Superior temporal gyrus (tissue), 1 donor: ENCODE data around the gene EXOC4.
"Not testable (repeated sequence)": the region's sequence is repeated elsewhere in the genome, so short reads cannot be mapped to it uniquely, and the experiment has no call there.

ENCODE experiments used
- DNase-seq: peaks from one replicate; pipeline ENCODE4 v3.0.0-alpha.2; 2016; ENCODE audit errors: extremely low spot score

EXOC4 gene

DNA sequence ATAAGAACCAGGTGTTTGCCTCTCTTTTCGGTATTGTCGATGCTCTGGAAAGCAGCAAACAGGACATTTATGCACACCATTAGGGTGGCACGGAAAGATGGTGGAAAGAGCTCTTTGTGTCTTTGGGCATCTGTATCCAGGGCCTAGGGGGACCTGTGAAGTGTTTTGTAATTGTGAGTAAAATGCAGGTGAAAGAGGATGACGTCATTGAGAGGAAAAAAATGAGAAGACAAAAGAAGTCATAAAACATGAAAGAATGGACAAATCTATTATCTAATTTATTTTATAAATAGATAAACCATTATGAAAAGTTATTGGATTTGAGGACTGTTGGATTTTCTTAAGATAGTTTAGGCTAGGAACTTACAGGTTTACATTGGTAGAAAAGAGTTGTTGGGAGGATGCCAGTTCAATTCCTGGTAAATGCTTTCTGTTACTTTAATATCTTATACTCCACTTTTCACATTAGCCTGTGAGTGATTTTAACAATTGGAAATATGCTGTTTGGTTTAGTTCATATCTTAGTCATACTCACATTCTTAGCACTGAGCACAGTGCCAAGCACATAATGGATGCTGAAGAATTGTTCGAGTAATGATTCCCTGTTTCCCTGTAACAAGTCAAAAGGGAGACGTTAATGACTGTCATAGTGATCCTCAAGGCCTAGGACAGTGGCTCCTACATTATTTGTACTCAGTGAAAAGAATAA lies 62.6 kb downstream of the EXOC4 start:
- DNase-seq = no peak

DNA sequence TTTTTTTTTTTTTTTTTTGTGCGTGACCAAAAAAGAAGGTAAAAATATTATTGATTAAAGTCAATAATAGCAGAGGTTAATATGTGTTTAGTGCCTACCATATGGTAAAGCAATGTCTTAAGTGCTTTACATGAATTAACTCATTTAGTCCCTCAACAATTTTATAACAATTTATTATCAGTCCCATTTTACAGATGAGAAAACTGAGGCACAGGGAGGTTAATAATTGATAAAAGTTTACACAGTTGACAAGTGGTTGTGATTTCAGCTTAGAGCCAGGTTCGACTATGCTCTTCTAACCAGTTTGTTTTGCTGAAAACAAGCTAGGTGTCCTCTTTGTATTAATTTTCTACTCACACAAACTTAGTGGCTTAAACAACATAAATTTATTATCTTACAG lies 67.0 kb downstream of the EXOC4 start:
- DNase-seq = no peak

DNA sequence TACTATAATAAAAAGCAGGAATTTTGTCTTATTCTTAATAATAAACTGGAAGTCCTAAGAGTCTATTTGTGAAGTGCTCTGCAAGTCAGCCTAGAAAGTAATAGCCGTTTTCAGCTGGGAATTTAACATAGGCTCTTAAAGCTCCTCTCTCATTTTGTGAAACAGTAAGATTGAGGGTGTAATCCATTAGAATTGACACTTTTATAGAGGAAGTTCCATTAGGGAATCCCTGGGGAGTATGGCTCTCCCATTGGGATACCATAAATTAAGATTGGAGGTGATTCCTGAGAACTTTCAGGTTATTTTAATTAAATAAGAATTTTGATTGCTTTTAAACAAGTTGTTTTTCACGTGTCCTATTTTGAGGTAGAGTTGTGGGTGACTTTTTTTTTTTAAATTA lies 68.0 kb downstream of the EXOC4 start:
- DNase-seq = no peak

DNA sequence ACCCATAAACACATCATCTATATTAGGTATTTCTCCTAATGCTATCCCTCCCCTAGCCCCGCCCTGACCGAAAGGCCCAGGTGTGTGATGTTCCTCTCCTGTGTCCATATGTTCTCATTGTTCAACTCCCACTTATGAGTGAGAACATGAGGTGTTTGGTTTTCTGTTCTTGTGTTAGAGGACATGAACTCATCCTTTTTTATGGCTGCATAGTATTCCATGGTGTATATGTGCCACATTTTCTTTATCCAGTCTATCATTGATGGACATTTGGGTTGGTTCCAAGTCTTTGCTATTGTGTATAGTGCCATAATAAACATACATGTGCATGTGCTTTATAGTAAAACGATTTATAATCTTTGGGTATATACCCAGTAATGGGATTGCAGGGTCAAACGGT lies 68.5 kb downstream of the EXOC4 start:
- not testable (repeated sequence) for DNase-seq

DNA sequence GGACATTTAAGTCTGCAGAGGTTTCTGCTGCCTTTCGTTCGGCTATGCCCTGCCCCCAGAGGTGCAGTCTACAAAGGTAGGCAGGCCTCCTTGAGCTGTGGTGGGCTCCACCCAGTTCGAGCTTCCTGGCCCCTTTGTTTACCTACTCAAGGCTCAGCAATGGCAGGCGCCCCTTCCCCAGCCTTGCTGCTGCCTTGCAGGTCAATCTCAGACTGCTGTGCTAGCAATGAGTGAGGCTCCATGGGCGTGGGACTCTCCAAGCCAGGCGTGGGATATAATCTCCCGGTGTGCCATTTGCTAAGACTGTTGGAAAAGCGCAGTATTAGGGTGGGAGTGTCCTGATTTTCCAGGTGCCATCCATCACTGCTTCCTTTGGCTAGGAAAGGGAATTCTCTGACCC lies 73.9 kb downstream of the EXOC4 start:
- DNase-seq = not testable (repeated sequence)

DNA sequence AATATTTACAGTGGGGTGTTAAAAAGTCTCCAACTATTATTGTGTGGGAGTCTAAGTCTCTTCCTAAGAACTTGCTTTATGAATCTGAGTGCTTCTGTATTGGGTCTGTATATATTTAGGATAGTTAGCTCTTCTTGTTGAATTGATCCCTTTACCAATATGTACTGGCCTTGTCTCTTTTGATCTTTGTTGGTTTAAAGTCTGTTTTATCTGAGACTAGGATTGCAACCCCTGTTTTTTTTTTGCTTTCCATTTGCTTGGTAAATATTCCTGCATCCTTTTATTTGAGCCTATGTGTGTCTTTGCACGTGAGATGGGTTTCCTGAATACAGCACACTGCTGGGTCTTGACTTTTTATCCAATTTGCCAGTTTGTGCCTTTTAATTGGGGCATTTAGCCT lies 75.1 kb downstream of the EXOC4 start:
- not testable (repeated sequence) for DNase-seq

DNA sequence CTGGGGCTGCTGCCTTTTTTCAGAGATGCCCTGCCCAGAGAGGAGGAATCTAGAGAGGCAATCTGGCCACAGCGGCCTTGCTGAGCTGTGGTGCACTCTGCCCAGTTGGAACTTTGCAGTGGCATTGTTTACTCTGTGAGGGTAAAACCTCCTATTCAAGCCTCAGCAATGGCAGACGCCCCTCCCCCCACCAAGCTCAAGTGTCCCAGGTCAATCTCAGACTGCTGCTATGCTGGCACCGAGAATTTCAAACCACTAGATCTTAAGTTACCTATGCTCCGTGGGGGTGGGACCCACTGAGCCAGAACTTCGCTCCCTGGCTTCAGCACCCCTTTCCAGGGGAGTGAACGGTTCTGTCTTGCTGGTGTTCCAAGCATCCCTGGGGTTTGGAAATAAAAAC lies 77.2 kb downstream of the EXOC4 start:
- no peak for DNase-seq

DNA sequence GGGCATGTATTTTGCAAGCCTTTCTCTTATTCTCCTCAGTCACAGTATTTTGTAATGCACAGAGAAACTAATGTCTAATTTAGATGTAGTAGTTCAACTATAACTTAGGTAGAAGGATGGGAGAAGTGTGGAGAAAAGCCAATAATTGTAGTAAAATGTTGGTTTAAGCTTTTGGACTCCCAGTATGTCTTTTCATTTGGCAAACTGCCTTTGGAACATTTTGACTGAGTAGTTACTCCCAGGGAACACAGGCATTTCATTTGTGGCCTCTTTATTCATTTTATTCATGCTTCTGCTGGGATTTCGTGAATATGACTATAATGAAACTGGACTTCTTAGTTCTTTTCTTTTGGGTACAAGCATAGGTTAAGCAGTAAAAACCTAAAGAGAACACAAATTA lies 79.0 kb downstream of the EXOC4 start:
- peak; percentile 51 for DNase-seq

DNA sequence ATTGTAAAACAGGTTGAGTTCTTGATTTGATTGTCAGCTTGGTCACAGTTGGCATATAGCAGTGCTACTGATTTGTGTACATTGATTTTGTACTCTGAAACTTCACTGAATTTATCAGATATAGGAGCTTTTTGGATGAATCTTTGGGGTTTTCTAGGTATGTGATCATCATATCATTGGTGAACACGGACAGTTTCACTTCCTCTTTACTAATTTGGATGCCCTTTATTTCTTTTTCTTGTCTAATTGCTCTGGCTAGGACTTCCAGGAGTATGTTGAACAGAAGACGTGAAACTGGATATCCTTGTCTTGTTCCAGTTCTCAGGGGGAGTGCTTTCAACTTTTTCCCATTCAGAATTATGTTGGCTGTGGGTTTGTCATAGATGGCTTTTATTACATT lies 86.9 kb downstream of the EXOC4 start:
- no peak for DNase-seq

DNA sequence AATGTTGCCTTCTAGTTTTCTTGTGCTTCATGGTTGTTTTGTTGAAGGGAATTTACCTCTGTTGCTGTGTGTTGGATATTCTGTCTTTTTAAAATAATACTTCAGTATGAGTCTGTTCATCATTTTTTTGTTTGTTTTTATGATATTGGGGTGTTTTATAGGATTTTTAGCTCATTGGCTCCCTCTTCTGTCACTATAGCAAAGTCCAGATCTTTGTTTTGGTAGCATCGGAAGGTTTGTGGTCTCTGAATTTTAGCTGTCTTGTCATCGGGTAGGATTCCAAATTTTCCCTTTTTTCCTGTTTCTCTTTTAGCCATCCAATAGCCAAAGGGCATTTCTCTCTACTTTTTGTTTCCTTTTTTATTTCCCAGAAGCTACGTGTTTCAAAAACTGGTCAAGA lies 91.4 kb downstream of the EXOC4 start:
- no peak for DNase-seq

DNA sequence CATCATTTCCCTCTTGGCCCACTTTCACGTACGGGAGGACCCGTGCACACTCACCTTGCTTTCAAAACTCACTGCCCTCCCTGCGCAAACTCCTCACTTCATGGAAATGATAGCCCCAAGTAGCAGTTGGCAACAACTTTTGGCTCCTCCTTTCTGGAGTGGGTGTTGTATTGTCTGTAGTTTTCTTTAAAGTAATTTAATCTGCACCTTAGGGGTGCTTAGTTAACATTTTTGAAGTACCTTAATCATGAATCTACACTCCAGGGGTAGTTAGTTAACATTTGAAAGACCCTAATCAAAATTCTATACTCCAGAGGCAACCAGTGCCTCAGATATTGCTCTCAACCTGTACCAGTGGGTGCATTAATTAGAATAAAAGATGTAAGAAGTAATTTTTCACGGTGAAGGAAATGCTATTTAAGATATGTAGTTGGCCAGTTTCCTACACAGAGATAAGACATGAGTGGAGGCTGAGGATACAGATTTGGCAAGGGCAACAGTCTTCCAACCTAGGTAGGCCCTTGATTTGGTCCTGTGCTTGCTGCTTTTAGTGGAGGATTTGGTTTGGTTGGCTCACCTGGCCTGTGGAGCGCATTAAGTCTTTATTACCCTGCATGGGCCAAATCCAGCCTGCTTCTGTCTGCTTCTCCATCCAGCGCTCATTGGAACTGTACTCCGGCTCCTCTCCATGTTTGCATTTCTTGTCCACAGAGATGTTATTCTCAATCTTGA lies 93.0 kb downstream of the EXOC4 start:
- DNase-seq = no peak

DNA sequence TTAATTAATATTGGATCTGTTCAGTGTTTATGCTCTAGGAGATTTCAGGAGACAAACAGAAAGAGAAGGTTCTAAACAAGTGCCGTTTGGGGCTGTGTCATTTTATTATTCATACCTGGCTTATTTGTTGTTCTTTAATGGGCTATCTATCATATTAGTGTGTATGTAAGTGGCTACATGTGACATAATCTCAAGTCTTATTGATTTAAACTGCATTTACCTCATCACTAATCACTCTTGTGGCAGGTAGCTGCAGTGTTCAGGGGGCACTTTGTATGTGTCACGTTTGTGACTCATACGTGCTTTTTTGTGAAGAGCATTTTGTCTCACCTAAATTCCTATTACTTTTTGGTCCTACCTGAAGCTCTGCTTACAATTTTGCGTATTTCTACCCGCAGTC lies 95.4 kb downstream of the EXOC4 start:
- no peak for DNase-seq

DNA sequence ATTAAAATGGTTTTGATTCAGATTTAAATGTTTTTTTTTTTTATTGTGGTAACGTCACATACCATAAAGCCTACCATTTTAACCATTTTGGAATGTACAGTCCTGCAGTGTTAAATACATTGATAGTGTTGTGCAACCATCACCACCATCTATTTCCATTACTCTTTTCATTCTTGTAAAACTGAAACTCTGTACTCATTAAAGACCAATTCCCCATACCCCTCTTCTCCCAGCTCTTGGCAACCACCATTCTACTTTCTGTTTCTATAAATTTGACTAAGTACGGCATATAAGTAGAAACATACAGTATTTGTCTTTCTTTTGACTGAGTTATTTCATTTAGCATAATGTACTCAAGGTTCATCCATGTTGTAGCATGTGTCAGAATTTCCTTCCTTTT lies 96.2 kb downstream of the EXOC4 start:
- DNase-seq = no peak

DNA sequence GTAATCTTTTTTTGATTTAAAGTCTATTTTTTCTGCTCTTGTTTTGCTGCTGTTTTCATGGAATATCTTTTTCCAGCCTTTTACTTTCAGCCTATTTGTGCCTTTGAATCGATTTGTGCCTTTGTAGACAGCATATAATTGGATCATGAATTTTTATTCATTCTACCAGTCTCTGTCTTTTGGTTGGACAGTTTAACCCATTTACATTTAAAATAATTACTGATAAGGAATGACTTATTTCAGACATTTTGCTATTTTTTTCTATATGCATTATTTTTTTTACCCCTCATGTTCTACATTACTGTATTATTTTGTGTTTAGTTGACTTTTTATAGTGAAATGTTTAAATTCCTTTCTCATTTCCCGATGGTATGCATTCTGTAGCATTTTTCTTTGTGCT lies 99.6 kb downstream of the EXOC4 start:
- no peak for DNase-seq

DNA sequence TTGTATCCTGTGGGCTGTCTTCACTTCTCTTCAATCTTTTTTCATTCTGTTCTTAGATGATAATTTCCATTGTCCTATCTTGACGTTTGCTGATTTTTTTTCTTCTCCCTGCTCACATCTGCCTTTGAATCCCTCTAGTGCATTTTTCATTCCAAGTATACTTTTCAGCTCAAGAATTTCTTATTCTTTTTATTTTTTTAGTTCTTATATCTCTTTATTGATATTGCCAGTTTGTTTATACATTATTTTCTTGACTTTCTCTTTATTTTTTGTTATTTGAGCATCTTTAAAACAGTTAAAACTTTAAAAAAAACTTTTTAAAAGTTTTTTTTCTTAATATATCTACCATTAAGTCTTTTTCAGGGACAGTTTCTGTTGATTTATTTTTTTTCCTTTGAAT lies 100.9 kb downstream of the EXOC4 start:
- no peak for DNase-seq

DNA sequence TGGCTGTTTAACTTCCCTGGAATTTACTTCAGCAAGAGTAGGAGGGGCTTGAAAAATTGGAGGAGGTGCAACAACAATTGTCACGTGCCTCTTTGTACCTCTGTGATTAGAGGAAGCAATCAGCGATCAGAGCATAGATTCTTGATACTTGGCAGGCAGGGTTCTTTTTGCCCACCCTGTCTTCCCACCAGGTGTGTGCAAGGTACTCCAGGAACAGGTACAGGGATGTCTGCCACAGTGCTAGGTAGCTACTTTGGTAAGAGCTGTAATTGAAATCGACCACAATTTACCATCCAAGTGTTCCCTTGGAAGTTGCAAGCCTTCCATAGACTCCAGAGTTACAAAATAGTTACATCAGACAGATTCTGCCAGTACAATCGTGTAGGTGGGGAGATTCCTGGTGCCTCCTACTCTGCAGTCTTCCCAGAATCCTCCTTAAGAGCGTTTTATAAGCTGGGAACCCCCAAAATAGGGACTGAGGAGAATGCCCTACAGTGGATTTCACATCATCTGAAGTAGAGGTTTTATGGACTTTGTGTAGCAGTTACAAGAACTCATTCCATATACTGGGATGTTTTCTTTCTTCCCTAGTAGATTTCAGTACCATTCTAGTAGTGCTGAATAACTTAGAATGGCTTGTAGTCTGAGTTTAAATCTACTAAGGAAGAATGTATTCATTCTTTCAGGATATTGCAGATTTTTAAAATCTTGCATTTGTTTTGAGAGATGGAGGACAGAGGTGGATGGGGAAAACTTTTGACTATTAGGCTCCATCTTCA lies 101.9 kb downstream of the EXOC4 start:
- DNase-seq = no peak

DNA sequence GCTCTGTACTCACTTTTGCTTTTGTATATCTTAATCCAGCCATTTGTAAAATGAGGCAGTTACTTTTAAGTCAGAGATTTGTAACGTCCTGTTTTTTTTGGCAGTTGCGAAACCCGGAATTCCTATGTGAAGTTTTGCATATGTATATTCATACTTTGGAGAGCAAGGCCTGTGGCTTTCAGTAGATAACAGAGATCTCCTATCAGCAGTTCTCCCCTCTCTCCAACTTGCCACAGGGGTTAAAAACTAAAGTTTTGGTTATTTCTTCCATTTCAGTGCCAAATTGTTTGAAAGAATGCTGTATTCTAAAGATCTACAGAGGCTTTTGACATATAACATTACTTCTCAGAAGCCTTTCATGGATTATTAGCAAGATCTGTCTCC lies 102.4 kb downstream of the EXOC4 start:
- DNase-seq = no peak

DNA sequence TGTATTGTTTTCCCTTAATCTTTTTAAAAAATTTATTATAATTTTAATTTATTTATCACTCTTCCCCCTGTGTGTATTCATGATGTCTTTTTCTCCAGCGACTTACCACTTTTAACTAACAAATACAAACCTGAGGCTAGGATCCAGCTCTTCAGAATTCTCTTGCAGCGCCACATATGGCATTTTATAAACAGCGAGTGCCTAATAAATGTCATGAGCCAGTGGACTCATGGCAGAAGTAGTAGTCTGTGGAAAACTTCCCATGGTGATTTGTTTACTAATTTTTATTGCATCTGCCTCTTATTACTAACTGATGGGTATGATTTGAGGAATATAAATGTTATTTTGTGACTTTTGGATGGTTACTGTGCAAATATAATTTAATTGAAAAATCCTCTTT lies 102.9 kb downstream of the EXOC4 start:
- no peak for DNase-seq

DNA sequence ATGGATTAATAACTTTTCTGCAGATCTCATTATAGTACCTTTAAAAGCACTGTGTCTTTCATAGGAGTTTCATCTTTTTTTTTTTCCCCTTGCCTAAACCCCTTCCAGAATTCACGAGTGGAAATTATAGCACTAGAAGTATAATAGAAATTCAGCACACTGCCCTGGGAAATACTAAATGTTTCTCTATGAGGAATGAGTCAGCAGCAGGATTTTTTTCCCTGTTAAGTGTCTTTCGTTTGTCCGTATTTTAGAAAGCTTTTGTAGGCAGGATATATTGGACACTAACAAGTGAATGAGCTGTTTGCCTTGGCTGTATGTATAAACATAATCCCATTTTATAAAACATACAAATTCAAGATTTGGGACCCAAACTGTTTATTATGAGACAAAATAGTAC lies 105.8 kb downstream of the EXOC4 start:
- peak; percentile 52 for DNase-seq

DNA sequence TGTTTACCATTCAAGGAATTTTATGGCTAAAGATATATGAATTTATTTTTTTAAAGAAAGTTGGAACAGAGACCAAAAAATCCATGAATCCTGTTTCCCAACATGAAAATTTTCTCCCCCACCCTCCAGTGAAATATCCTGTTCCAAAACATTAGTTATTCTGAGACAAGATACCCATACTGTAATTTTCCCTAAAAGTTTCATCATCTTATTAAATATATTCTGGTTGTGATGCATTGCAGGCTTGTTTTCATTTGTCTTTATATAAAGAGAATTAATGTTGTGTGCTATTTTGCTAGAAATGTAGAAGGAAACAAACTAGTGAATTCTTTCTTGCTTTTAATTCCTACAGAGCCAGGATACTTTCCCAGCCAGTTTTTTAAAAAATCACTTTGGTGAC lies 106.6 kb downstream of the EXOC4 start:
- DNase-seq = no peak

DNA sequence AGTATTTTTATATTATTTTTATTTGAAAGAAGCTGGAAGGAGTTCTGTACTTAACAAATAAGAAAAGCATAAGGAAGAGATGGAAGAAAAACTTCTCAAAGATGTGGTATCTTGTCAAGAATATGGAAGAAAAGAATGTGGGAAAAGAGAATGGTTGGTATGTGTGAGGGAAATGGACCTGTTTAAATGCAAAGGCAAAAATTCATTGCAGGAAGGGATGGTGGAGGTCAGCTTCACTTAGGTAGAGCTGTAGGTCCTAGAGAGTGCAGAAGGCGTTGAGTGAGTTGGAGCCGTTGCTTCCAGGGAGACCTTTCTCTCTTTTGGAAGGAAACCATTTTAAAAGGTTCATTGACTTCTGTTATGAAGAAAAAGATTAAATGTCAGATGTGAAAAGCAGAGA lies 107.3 kb downstream of the EXOC4 start:
- DNase-seq = no peak

DNA sequence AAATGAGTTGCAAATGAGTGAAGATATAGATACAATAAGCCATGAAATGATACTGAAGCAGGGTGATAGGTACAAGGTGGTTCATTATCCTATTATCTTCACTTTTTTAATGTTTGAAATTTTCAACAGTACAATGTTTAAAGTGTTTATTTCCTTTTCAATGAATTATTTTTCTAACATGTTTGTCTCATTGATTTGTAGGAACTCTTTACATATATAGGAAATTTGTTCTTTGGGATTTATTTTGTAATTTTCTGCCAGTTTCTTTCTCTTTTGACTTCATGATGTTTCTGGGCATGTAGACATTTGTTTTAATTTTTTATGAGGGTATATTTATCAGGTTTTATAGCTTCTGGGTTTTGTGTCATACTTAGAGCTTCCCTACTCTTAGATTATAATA lies 108.9 kb downstream of the EXOC4 start:
- no peak for DNase-seq
